Mononuclear cell (primary cell): ENCODE results near the gene SLIT3. TPM values are rescaled to one million over a fixed set of nuclear protein-coding genes. Genes with fewer than 3 reads are reported as not detected.

Source experiments
- H3K27me3 ChIP-seq: 2 replicates; pipeline ENCODE4 v1.6.0; 2011; ENCODE audit warnings: low read length, control low read depth; ENCODE audit not compliant: insufficient read depth
- H3K4me1 ChIP-seq: 2 replicates; pipeline ENCODE4 v1.5.1; 2011; ENCODE audit warnings: mild to moderate bottlenecking, low read length, control low read depth; ENCODE audit not compliant: insufficient read depth
- H3K4me3 ChIP-seq: 2 replicates; pipeline ENCODE4 v1.5.1; 2011; ENCODE audit warnings: mild to moderate bottlenecking, low read length, moderate library complexity
- H3K9me3 ChIP-seq: 2 replicates; pipeline ENCODE4 v1.5.1; 2011; ENCODE audit warnings: low read depth, mild to moderate bottlenecking, control low read depth, low read length
- total RNA-seq: library from RNA; depleted of rRNA; stranded (reverse); fragments of >200 nt; gene quantifications from one replicate; pipeline ENCODE4 v1.2.3, GENCODE V29; 2012

SLIT3 gene
- total RNA-seq, 1 donor = 0.10 TPM

DNA sequence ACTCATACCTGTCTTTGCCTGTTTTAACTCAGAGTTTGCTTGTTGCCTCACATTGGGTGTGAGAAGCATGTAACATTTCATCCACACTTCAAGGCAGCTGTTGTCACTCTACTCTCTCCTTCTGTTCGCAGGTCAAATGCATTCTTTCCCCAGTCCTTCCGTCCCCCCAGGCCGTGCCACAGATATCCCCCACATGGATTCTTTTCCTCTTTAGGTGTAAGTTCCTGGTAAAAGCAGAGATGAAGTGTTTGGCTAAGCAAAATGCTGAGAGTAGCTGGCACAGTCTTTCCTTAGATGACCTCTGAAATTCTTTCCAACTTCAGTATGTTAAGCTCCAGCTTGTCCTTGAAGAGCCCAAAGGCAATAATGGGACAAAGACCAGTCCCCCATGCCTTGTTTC is 328.2 kb downstream of the SLIT3 start:
- Histone ChIP-seq H3K27me3 (no peaks in the 10 kb centered on the region), H3K9me3 (no peaks in the 10 kb centered on the region), H3K4me3 (no peak overlapping the region), H3K4me1 (no peaks in the 10 kb centered on the region)

DNA sequence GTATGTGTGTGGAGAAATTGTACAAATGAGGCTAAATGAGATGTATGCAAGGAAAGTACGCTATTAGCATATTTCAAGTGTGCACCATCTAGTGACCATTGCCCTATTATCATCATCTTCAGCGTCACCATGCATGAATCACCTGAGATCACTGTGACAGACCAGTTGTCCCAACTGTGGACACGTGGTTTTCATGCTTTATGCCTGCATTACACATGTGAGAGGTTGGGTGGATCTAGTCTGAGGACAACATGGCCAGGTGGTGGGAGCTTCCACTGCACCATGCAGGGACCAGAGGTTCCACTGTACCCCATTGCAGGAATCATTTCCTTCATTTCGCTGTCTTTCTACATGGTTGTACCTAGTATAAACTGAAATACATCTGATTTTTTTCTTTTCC is 329.8 kb downstream of the SLIT3 start:
- Histone ChIP-seq H3K27me3 (no peaks in the 10 kb centered on the region), H3K4me1 (no peaks in the 10 kb centered on the region), H3K9me3 (no peaks in the 10 kb centered on the region), H3K4me3 (no peak overlapping the region)

DNA sequence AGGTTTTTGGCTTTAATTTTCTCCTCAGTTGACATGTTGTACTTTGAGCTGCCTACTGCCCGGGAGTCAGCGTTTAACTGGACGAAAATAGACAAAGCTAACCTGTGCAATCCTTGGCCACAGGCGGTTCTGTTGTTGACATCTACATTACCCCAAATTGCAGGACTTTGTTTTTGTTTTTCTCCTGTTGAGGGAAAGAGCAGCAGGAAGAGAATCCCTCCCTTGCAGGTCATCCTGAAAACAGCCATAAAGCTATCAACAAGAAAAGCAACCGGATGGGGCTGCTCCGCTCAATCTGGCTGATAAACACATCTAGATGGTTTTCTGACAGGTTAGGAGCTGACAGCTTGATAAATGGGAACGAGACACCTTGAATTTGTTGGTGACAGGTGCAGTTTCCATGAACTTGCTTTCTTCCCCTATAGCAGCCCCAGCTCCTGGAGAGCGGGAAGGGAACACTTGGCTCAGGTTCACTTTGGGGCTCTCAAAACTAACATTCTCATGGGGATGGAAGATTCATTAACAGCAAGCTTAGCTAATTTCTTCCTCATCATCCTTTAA is 331.5 kb downstream of the SLIT3 start:
- H3K4me3 ChIP-seq = no peak overlapping the region
- H3K4me1 ChIP-seq = no peaks in the 10 kb centered on the region
- H3K27me3 ChIP-seq = no peaks in the 10 kb centered on the region
- no peaks in the 10 kb centered on the region for H3K9me3 ChIP-seq

DNA sequence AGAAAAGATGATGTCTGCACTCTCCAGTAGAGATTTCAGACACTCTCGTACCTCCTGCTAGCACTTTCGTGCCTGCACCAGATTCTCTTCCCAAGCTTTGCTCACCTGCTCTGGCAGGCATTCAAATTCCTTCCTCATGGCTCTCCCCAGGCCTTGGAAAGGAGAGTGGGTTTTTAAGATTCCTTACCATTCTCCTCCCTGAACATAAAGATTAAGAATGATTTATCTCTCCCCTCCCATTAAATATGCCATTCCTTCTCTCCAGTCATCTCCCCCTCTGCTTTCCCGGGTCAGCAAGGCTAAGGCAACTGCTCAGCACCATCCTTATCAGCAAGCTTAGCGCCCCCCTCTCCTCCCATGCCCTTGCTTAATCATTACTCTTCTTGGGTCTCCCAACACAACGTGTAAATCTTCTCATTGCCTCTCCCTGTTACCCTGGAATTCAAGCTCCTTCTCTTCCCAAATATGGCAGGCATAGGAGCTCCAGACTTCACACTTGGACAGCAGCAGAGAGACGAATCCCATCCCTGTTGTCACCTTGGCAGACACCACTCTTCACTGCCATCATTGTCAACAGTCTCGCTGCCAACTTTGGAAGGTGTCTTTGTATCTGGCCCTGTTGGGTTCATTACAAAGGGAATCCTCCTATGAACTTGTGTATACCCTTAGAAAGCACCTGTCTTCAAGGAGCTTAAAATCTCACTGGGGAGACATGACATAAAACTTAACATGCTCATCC is 332.9 kb downstream of the SLIT3 start:
- no peak overlapping the region for H3K4me3 ChIP-seq
- H3K9me3 ChIP-seq = no peaks in the 10 kb centered on the region
- H3K27me3 ChIP-seq = no peaks in the 10 kb centered on the region
- no peaks in the 10 kb centered on the region for H3K4me1 ChIP-seq

DNA sequence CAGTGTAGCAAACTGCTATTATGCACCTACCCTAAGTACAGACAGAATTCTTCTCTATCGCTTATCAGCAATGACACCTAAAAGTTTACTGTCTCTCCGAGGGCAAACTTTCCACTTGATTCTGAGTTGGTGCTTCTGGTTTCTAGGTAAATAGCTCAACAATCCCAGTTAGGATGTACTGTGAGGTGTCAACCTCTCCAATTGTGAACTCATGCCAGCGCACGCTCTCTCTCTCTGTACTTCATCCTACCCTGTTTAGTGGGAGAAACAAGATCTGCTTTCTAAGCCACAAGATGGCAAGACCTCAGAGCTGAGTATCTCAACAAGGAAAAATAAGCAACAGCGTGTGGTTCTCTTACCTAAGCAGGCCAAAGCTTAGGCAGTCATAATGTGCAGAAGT is 335.3 kb downstream of the SLIT3 start:
- Histone ChIP-seq H3K9me3 (no peaks in the 10 kb centered on the region), H3K4me1 (no peaks in the 10 kb centered on the region), H3K4me3 (no peak overlapping the region), H3K27me3 (no peaks in the 10 kb centered on the region)

DNA sequence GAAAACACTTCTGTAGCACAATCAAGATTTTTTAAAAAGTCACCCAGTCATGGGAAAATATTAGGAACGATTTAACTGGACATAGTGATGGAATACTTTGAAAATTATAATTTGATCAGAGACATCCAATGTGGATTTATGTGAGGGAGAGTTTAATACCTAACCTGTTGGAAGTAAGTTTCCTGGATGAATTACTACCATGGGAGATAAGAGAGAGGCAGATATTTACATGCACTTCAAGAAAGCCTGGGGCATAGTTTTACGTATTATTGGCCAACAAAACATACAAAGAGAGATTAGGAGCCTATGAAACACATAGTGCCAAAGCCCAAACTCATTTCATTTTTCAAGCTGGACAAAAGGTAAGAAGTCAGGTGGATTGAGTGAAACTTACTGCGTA is 336.8 kb downstream of the SLIT3 start:
- H3K4me1 ChIP-seq = no peaks in the 10 kb centered on the region
- no peak overlapping the region for H3K4me3 ChIP-seq
- H3K9me3 ChIP-seq = no peaks in the 10 kb centered on the region
- H3K27me3 ChIP-seq = no peaks in the 10 kb centered on the region

DNA sequence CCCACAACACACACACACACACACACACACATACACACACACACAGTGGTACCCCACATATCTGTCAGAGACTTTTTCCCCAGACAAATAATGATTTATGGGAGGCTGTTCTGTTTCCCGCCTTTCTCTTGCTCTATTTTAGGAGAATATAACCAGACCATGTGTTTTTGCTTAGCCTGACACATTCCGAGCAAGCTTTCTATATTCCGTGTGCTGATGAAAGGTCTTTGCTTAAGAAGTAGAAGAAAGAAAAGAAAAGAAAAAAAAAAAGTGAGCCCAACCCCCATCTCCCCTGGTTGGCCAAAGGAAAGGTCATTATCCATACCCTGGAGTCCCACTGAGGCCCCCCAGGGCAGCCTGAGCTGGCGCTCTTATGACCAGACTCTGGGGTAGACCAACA is 338.6 kb downstream of the SLIT3 start:
- H3K4me1 ChIP-seq = no peaks in the 10 kb centered on the region
- H3K4me3 ChIP-seq = no peak overlapping the region
- no peaks in the 10 kb centered on the region for H3K27me3 ChIP-seq

DNA sequence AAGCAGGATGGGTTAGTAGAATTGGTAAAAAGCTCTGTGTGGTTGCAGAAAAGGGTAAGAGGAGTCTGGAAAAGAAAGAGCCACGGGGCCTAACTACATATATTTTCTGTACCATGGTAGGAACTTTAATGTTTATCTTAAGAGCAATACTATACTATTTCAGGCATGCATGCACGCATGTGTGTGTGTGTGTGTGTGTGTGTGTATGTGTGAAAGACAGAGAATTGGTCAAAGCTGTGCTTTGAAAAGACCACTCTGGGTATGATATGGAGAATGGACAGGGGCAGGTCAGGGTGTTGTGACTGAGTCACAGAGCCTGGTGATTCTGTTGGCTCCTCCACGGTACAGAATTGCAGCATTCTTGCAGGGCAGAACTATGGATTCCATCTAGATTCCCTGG is 339.3 kb downstream of the SLIT3 start:
- Histone ChIP-seq H3K9me3 (no peaks in the 10 kb centered on the region), H3K4me1 (no peaks in the 10 kb centered on the region), H3K27me3 (no peaks in the 10 kb centered on the region), H3K4me3 (no peak overlapping the region)

More for the DNA sequence above, 338.6 kb downstream of the SLIT3 start:
- no peaks in the 10 kb centered on the region for H3K9me3 ChIP-seq

DNA sequence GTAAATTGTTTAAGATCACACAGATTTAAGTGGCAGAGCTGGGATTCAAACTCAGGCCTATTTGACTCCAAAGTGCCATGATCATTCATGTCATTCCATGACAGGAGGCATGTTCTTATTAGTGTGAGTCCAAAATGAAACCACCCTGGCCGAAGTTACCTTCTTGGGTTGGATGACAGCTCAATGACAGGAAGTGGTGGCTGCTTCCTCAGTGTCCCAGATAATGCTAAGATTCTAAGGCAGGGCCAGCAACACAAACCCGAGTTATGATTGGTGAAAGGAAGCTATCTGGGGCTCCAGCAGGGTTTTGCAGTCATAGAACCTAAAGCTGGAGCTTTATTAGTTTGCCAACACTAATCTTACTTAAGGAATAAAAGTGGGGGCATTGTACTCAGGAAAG is 340.4 kb downstream of the SLIT3 start:
- no peaks in the 10 kb centered on the region for H3K4me1 ChIP-seq
- no peak overlapping the region for H3K4me3 ChIP-seq
- H3K27me3 ChIP-seq = no peaks in the 10 kb centered on the region
- H3K9me3 ChIP-seq = no peaks in the 10 kb centered on the region

DNA sequence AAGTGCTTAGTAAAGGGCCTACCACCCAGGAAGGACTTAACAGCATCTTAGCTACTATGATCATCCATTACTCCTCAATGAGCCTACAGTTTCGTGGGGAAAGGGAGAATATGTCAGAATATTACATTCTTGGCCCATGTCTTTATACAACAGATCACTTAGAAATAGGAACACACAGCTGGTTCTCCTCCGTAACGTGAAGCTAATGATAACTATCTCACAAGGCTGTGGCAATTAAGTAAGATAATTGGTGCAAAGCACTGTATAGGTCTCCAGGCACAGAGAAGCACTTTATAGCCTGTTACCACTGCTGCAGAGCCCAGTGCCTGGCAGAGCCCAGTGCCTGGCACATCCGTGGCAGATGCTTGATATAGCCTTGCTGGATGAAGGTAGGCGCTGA is 347.6 kb downstream of the SLIT3 start:
- no peak overlapping the region for H3K4me3 ChIP-seq
- no peaks in the 10 kb centered on the region for H3K9me3 ChIP-seq

DNA sequence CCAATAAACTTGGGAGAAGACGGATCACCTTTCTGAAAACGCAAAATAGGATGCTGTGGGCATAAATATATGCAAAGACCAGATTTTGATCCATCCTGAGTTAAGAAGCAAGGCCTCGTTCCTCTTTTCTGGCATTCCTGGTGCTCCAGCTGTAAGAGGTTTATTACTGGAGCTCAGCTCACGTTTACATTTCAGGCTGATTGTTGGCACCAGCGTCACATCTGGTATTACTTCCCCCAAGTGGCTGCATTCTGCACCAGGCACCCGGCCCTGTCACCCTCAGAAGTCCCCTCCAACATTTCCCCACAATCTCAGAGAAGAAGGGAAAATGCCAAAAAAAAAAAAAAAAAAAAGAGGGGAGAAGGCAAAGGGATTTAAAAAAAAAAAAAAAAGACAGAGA is 348.7 kb downstream of the SLIT3 start:
- Histone ChIP-seq H3K4me1 (no peaks in the 10 kb centered on the region), H3K9me3 (no peaks in the 10 kb centered on the region), H3K4me3 (no peak overlapping the region), H3K27me3 (no peaks in the 10 kb centered on the region)

More for the DNA sequence above, 347.6 kb downstream of the SLIT3 start:
- no peaks in the 10 kb centered on the region for H3K27me3 ChIP-seq
- no peaks in the 10 kb centered on the region for H3K4me1 ChIP-seq

DNA sequence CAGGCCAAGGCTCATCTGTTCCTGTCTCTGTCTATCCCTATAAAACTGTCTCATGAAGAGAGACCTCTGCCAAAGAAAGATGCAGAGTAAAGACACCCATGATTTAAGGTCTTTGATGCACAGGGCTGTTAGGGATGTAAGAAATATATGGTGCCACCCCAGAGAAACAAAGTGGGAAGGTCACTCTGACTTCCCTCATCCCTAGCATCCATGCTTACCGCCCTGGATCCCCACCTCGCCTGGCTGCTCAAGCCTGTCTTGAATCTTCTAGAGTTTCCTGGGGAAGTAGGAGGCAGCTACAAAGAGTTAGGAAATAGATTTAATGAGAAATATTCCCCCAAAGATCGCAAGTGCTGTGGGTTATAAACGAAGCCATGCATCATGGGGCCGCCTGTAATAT is 349.2 kb downstream of the SLIT3 start:
- Histone ChIP-seq H3K27me3 (no peaks in the 10 kb centered on the region), H3K4me1 (no peaks in the 10 kb centered on the region), H3K9me3 (no peaks in the 10 kb centered on the region), H3K4me3 (no peak overlapping the region)

DNA sequence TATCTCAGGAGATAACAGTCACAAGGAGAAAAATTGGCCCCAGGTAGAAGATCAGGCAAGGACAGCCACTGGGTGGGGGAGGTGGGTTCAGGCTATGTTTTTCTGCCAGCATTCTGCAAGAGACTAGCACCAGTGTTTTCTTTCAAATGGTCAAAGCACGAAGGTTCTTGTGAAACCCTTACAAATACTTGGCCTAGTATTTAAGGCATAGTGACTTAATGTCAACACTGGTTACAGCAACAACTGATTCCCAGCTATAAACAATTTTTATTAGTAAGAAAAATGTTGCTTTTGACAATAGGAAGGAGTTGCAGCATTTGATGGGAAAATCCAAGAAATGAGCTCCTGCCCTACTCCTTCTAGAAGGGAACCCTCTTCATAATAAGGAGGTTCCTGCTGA is 349.6 kb downstream of the SLIT3 start:
- Histone ChIP-seq H3K4me3 (no peak overlapping the region), H3K4me1 (no peaks in the 10 kb centered on the region), H3K9me3 (no peaks in the 10 kb centered on the region), H3K27me3 (no peaks in the 10 kb centered on the region)

DNA sequence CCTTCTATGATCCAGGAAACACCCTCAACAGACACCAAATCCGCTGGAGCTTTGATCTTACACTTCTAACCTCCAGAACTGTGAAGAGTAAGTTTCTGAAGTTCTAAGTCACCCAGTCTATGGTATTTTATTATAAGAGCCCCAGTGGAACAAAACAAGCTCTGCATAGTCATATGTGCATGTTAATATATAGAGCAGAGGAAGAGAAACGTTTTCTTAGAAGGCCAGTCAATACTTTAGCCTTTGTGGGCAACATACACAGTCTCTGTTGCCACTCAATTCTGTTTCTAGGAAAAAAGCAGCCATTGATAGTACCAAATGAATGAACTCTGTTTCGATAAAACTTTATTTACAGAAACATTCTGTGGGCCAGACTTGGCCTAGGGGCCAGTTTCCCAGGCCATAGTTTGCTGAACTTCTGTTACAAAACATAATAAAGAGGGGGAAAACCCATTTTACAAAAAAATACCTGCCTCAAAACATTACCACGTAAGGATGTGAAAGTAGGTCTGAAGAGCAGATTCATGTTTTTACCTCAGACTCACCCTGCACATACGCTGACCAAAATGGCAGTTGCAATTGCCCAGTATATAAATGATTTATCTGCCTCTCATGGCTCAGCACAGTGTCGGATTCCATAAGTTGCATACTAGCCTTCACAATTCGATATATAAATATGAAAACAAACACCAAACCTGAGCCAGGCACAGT is 350.5 kb downstream of the SLIT3 start:
- Histone ChIP-seq H3K4me1 (no peaks in the 10 kb centered on the region), H3K27me3 (no peaks in the 10 kb centered on the region), H3K4me3 (no peak overlapping the region), H3K9me3 (no peaks in the 10 kb centered on the region)

DNA sequence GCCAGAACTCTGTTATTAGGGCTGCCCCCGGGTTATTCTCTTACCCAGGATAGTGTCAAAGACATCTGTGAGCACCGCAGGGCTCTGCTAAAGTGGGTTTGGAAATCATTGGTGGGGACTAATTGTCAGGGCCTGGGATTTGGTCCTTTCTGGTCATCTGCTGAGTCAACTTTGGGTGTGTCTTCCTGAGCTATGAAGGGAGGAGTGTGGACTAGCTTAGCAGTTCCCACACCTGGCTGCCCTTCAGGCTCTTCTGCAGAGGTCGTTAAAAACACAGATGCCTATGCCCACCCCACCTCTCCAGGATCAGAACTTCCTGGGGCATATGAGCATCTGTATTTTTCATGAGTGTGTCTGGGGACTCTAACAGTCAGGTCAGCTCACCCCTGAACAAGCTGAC is 352.2 kb downstream of the SLIT3 start:
- Histone ChIP-seq H3K27me3 (no peaks in the 10 kb centered on the region), H3K4me3 (no peak overlapping the region), H3K9me3 (no peaks in the 10 kb centered on the region), H3K4me1 (no peaks in the 10 kb centered on the region)
